ENCODE results near the gene KCNH3. TPM values are rescaled to one million over a fixed set of nuclear protein-coding genes. Genes with fewer than 3 reads are reported as not detected.

The KCNH3 gene
- total and polyA plus RNA-seq, 4 experiments from 2014 or later = 0.97 to 2.4 (median 1.4) TPM

DNA sequence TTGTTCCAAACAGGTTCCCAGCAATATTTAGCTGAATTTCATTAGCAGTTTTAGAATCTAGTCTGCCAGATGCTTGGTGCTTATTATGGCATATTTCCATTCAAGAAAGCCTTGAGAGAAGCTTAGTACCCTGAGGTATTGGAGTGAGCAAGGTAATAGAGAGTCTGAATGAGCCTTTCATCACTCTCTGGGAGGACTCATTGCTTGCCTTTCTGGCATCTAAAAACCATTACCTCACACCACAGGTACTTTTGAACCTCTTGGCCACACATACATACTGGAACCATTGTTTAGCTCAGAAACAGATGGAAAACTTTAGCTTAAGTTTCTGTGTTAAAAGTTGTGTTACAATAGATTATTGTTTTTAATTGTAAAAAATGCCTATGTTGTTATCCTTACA lies 27.4 kb upstream of the KCNH3 start:
- Histone ChIP-seq H3K4me1 (ENCODE audit: insufficient read depth, low read length) (no peaks in the 10 kb centered on the region), H3K36me3 (ENCODE audit: insufficient read depth, low read length) (no peaks in the 10 kb centered on the region), H3K9me3 (ENCODE audit: control insufficient read depth in 1 of 2, low read length in 2 of 2) (no peaks in the 10 kb centered on the region), H3K27me3 (ENCODE audit: insufficient read depth, low read length) (no peaks in the 10 kb centered on the region), H3K4me3 (ENCODE audit: low read length in 2 of 2) (no peak overlapping the region), H3K27ac (ENCODE audit: low read depth, low read length) (no peak overlapping the region)
- intact Hi-C loops (cut with micrococcal nuclease) = no loop called here
- POLR2A ChIA-PET (ENCODE audit: partially characterized antibody) = interaction anchor here (0.9 to 1.4 kb wide), 2 partner anchors 153 to 165 kb away, joined by 3 read pairs; partner anchors contain the start of gene DNAJC22
- Mint-ChIP-seq H3K27ac (peak overlapping the region in 1 of 7 donors; percentile 57), H3K27me3 (no peaks in the 10 kb centered on the region), H3K9me3 (no peaks in the 10 kb centered on the region), H3K4me1 (no peaks in the 10 kb centered on the region), H3K36me3 (no peaks in the 10 kb centered on the region), H3K4me3 (no peak overlapping the region)
- CTCF ChIA-PET (ENCODE audit: partially characterized antibody) = interaction anchor here (1.1 to 19.8 kb wide), 8 partner anchors 15 to 223 kb away, joined by 3 to 538 read pairs (median 5); partner anchors contain the start of genes DNAJC22, SPATS2 and TROAP
- no peak for DNase-seq

DNA sequence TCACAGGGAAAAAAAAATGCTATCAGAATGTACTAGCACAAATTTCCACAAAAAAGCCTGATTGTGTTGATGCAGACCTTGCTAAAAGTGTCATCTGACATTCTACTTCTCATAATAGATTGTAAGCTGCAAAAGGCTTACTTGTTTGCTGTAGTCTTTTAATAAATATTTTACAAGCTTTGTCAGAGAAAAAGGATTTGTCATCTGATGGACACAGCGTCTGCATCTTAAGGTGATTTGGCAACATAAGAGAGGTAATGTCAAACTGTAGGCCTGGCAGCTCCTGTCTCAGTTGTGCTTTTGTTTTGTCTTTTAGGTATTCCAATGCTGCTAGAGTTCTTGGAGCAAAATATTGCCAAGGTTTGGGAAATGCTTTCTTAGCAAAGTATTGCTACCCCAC lies 26.3 kb upstream of the KCNH3 start:
- H3K9me3 ChIP-seq (ENCODE audit: control insufficient read depth in 1 of 2, low read length in 2 of 2) = no peaks in the 10 kb centered on the region
- H3K27me3 ChIP-seq (ENCODE audit: insufficient read depth, low read length) = no peaks in the 10 kb centered on the region
- no peak overlapping the region for H3K4me3 Mint-ChIP-seq
- no peaks in the 10 kb centered on the region for H3K9me3 Mint-ChIP-seq
- H3K27me3 Mint-ChIP-seq = no peaks in the 10 kb centered on the region
- ChIA-PET POLR2A (ENCODE audit: partially characterized antibody) (interaction anchor here (1.0 kb wide), 1 partner anchor 146 kb away, joined by 4 read pairs; no protein-coding TSS in a partner anchor), CTCF (ENCODE audit: partially characterized antibody) (interaction anchor here (0.6 to 19.8 kb wide), 13 partner anchors 9 to 231 kb away, joined by 3 to 538 read pairs (median 4); partner anchors contain the start of genes DNAJC22, KCNH3 and SPATS2)
- no peaks in the 10 kb centered on the region for H3K36me3 ChIP-seq (ENCODE audit: insufficient read depth, low read length)
- no peaks in the 10 kb centered on the region for H3K36me3 Mint-ChIP-seq
- H3K27ac Mint-ChIP-seq = no peak overlapping the region
- no peak overlapping the region for H3K27ac ChIP-seq (ENCODE audit: low read depth, low read length)
- intact Hi-C loops (cut with micrococcal nuclease) = no loop called here
- no peak overlapping the region for H3K4me3 ChIP-seq (ENCODE audit: low read length in 2 of 2)
- no peaks in the 10 kb centered on the region for H3K4me1 Mint-ChIP-seq
- no peak for DNase-seq
- no peaks in the 10 kb centered on the region for H3K4me1 ChIP-seq (ENCODE audit: insufficient read depth, low read length)

- intact Hi-C loops (cut with micrococcal nuclease) = no loop called here
- Mint-ChIP-seq H3K27me3 (no peaks in the 10 kb centered on the region), H3K36me3 (no peaks in the 10 kb centered on the region), H3K27ac (no peak overlapping the region), H3K9me3 (no peaks in the 10 kb centered on the region), H3K4me3 (no peak overlapping the region), H3K4me1 (no peaks in the 10 kb centered on the region)
- no peak overlapping the region for H3K4me3 ChIP-seq (ENCODE audit: low read length in 2 of 2)
- H3K4me1 ChIP-seq (ENCODE audit: insufficient read depth, low read length) = no peaks in the 10 kb centered on the region
- H3K27me3 ChIP-seq (ENCODE audit: insufficient read depth, low read length) = no peaks in the 10 kb centered on the region
- no peak for DNase-seq
- no peak overlapping the region for H3K27ac ChIP-seq (ENCODE audit: low read depth, low read length)
- ChIA-PET CTCF (ENCODE audit: partially characterized antibody) (interaction anchor here (1.1 to 19.8 kb wide), 13 partner anchors 10 to 227 kb away, joined by 3 to 538 read pairs (median 8); partner anchors contain the start of genes DNAJC22 and SPATS2), POLR2A (ENCODE audit: partially characterized antibody) (interaction anchor here (2.0 kb wide), 1 partner anchor 157 kb away, joined by 13 read pairs; no protein-coding TSS in a partner anchor)
- H3K36me3 ChIP-seq (ENCODE audit: insufficient read depth, low read length) = no peaks in the 10 kb centered on the region
- no peaks in the 10 kb centered on the region for H3K9me3 ChIP-seq (ENCODE audit: control insufficient read depth in 1 of 2, low read length in 2 of 2)
These were observed 23.6 kb upstream of the KCNH3 start for GRCh38 chr12:49515266-49515665.

DNA sequence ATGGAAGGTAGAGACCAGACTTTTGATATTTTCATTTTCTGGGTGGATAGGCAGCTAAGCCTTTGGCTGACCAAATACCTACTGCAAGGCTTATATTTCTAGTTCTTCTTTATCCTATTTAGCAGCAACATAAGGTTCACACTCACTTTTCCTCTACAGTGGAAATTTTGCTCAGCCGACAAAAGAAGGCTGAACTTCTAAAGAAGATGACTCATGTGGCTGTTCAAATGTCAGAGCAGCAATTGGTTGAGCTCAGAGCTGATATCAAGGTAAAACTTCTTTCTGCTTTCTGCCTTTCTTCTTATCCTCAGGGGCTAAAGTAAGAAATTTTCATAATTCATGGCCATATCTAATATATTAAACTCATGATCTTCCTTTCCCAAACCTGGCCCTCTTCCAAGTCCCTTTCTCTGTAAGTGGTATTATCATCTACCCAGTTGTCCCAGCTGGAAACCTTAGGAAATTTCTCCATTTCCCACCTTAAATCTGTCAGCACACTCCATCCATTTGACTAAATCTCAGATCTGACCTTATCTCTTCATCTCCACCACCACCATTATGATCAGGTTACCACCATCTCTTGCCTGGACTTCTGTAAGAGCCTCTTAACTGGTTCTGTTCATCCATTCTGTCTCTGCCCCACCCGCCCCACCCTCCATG lies 19.8 kb upstream of the KCNH3 start:
- Mint-ChIP-seq H3K27me3 (no peaks in the 10 kb centered on the region), H3K9me3 (no peaks in the 10 kb centered on the region), H3K27ac (peak overlapping the region in 1 of 7 donors; percentile 83), H3K4me3 (no peak overlapping the region), H3K4me1 (no peaks in the 10 kb centered on the region), H3K36me3 (peaks cover 4 to 7% of the 10 kb centered on the region in 2 donors)
- no peaks in the 10 kb centered on the region for H3K9me3 ChIP-seq (ENCODE audit: control insufficient read depth in 1 of 2, low read length in 2 of 2)
- no peak overlapping the region for H3K27ac ChIP-seq (ENCODE audit: low read depth, low read length)
- H3K4me3 ChIP-seq (ENCODE audit: low read length in 2 of 2) = no peak overlapping the region
- ChIA-PET POLR2A (ENCODE audit: partially characterized antibody) (no interaction called here), CTCF (ENCODE audit: partially characterized antibody) (interaction anchor here (0.6 to 19.8 kb wide), 4 partner anchors 165 to 230 kb away, joined by 3 to 538 read pairs (median 4); partner anchors contain the start of gene DNAJC22)
- H3K36me3 ChIP-seq (ENCODE audit: insufficient read depth, low read length) = no peaks in the 10 kb centered on the region
- no peaks in the 10 kb centered on the region for H3K27me3 ChIP-seq (ENCODE audit: insufficient read depth, low read length)
- intact Hi-C loops (cut with micrococcal nuclease) = no loop called here
- H3K4me1 ChIP-seq (ENCODE audit: insufficient read depth, low read length) = no peaks in the 10 kb centered on the region
- no peak for DNase-seq

DNA sequence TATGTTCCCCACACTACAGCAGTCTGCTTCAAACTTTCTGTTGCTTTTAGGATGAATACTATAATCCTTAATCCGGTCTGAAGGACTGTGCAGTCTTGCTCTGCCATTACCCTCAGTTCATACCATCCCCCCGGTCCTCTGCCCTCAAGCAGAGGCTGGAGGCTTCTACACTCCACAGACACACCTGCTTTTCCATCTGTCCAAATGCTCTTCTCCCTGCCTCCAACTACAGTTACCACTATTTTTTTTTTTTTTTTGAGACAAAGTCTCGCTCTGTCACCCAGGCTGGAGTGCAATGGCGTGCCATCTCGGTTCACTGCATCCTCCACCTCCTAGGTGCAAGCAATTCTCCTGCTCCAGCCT lies 19.3 kb upstream of the KCNH3 start:
- Mint-ChIP-seq H3K27ac (no peak overlapping the region), H3K27me3 (no peaks in the 10 kb centered on the region), H3K36me3 (peaks cover 4 to 7% of the 10 kb centered on the region in 2 donors), H3K9me3 (no peaks in the 10 kb centered on the region), H3K4me1 (no peaks in the 10 kb centered on the region), H3K4me3 (no peak overlapping the region)
- Histone ChIP-seq H3K9me3 (ENCODE audit: control insufficient read depth in 1 of 2, low read length in 2 of 2) (no peaks in the 10 kb centered on the region), H3K27me3 (ENCODE audit: insufficient read depth, low read length) (no peaks in the 10 kb centered on the region), H3K36me3 (ENCODE audit: insufficient read depth, low read length) (no peaks in the 10 kb centered on the region), H3K4me3 (ENCODE audit: low read length in 2 of 2) (no peak overlapping the region), H3K4me1 (ENCODE audit: insufficient read depth, low read length) (no peaks in the 10 kb centered on the region), H3K27ac (ENCODE audit: low read depth, low read length) (no peak overlapping the region)
- no peak for DNase-seq
- ChIA-PET POLR2A (ENCODE audit: partially characterized antibody) (no interaction called here), CTCF (ENCODE audit: partially characterized antibody) (interaction anchor here (0.6 to 19.8 kb wide), 4 partner anchors 165 to 248 kb away, joined by 3 to 538 read pairs (median 3); partner anchors contain the start of gene DNAJC22)
- intact Hi-C loops (cut with micrococcal nuclease) = no loop called here

GRCh38 chr12:49521389-49521788 lies 17.4 kb upstream of the KCNH3 start:
- Histone ChIP-seq H3K27me3 (ENCODE audit: insufficient read depth, low read length) (no peaks in the 10 kb centered on the region), H3K9me3 (ENCODE audit: control insufficient read depth in 1 of 2, low read length in 2 of 2) (no peaks in the 10 kb centered on the region), H3K4me3 (ENCODE audit: low read length in 2 of 2) (no peak overlapping the region), H3K4me1 (ENCODE audit: insufficient read depth, low read length) (no peaks in the 10 kb centered on the region), H3K36me3 (ENCODE audit: insufficient read depth, low read length) (peaks cover 5% of the 10 kb centered on the region), H3K27ac (ENCODE audit: low read depth, low read length) (no peak overlapping the region)
- Mint-ChIP-seq H3K4me1 (no peaks in the 10 kb centered on the region), H3K4me3 (no peak overlapping the region), H3K27me3 (no peaks in the 10 kb centered on the region), H3K36me3 (peaks cover 16 to 21% of the 10 kb centered on the region in 2 donors), H3K9me3 (no peaks in the 10 kb centered on the region), H3K27ac (no peak overlapping the region)
- POLR2A ChIA-PET (ENCODE audit: partially characterized antibody) = no interaction called here
- no peak for DNase-seq
- intact Hi-C loops (cut with micrococcal nuclease) = no loop called here
- CTCF ChIA-PET (ENCODE audit: partially characterized antibody) = interaction anchor here (19.8 kb wide), 1 partner anchor 167 kb away, joined by 538 read pairs; the partner anchor contains the start of gene DNAJC22

DNA sequence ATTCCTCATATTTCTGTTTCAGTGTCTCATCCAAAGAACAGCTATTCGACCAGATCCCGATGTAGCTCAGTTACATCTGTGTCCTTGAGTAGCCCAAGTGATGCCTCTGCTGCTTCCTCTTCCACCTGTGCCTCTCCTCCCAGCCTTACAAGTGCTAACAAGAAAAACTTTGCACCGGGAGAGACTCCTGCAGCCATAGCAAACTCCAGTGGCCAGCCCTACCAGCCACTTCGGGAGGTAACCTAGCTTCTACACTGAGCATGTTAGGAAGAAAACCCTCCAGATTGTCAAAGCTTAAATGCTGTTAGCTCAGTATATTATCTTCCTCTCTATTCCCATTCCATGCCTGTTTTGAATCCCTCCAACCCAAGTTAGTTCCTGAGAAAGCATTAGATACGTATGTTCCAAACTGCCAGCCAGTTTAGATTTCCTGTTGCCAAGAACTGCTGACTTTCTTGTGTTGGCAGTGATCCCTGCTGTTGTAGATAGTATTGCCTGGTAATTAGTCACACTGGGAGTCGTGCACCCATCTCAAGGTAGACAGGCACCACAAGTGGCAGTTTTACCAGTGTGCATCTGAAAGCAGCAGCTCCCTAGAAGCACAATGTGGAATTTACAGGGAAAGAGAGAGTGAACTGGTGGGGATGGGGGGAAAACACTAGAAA lies 14.0 kb upstream of the KCNH3 start:
- no peaks in the 10 kb centered on the region for H3K27me3 Mint-ChIP-seq
- Histone ChIP-seq H3K36me3 (ENCODE audit: insufficient read depth, low read length) (peaks cover 5% of the 10 kb centered on the region), H3K4me1 (ENCODE audit: insufficient read depth, low read length) (no peaks in the 10 kb centered on the region), H3K27ac (ENCODE audit: low read depth, low read length) (no peak overlapping the region), H3K9me3 (ENCODE audit: control insufficient read depth in 1 of 2, low read length in 2 of 2) (no peaks in the 10 kb centered on the region), H3K27me3 (ENCODE audit: insufficient read depth, low read length) (no peaks in the 10 kb centered on the region), H3K4me3 (ENCODE audit: low read length in 2 of 2) (no peak overlapping the region)
- CTCF ChIA-PET (ENCODE audit: partially characterized antibody) = interaction anchor here (1.0 to 2.8 kb wide), 5 partner anchors 10 to 177 kb away, joined by 3 to 10 read pairs (median 4); no protein-coding TSS in a partner anchor
- no peak overlapping the region for H3K27ac Mint-ChIP-seq
- peaks cover 0 to 2% (median 0%) of the 10 kb centered on the region in 8 donors for H3K9me3 Mint-ChIP-seq
- DNase-seq = no peak
- POLR2A ChIA-PET (ENCODE audit: partially characterized antibody) = no interaction called here
- intact Hi-C loops (cut with micrococcal nuclease) = no loop called here
- H3K36me3 Mint-ChIP-seq = peaks cover 16 to 22% of the 10 kb centered on the region in 2 donors
- H3K4me3 Mint-ChIP-seq = no peak overlapping the region
- peaks cover 0 to 1% (median 0%) of the 10 kb centered on the region in 4 donors for H3K4me1 Mint-ChIP-seq
